HG03460 (cell line): Measurements from ENCODE around the gene ERFE.
"Not testable (repeated sequence)": the region's sequence is repeated elsewhere in the genome, so short reads cannot be mapped to it uniquely, and the experiment has no call there.

Experiments used
- ATAC-seq: cut with Tn5 transposase; IDR thresholded peaks from one replicate; pipeline ENCODE4 v1.9.1; 2021; ENCODE audit not compliant: unreplicated experiment

Gene ERFE, protein sequence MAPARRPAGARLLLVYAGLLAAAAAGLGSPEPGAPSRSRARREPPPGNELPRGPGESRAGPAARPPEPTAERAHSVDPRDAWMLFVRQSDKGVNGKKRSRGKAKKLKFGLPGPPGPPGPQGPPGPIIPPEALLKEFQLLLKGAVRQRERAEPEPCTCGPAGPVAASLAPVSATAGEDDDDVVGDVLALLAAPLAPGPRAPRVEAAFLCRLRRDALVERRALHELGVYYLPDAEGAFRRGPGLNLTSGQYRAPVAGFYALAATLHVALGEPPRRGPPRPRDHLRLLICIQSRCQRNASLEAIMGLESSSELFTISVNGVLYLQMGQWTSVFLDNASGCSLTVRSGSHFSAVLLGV

DNA sequence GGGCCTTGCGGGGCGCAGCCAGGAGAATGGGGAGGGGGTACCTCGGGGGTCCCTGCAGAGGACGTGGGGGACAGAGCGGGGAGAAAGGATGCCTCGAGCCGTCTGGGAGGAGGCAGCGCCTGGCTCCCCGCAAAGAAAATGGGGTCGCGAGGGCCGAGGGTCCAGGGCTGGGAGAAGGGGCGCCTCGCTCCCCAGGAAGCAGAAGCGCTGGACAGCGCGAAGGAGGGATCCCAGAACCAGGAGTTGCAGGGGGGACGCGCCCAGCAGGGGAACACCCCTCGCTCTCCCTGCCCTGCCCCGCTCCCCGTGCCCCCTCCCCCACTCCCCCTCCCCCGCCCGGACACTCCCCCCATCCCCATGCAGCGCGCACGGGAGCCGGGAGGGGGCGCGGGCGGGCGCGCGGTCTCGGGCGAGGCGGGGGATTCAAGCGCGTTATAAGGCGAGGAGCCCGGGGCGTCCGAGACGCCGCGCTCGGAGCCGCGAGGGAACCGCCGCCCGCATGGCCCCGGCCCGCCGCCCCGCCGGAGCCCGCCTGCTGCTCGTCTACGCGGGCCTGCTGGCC is at the start of gene ERFE:
TSS of gene ERFE (plus strand) at position 462 of the 562 bp plus-strand sequence. CDS start at position 500, 38 bp downstream.
- ATAC-seq, result no peak

DNA sequence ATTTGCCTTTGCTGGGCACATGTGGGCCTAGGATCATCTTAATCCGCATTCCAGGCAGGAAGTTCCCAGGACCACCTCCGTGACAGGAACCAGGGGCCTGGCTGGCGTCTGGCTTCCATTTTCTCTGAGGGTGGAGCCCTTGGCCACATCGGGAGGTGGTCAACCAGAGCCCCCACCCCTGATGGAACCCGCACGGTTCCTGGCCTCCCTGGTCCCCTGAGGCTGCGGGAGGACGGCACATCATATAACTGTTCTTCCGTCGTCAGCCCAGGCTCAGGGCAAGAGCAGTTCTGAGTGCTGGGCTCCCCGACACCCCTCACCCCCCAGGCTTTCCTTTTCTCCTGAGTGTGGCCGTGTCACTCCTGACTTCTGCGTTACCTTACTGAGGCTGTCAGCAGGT is 45.2 kb upstream of the ERFE start:
- no peak for ATAC-seq

DNA sequence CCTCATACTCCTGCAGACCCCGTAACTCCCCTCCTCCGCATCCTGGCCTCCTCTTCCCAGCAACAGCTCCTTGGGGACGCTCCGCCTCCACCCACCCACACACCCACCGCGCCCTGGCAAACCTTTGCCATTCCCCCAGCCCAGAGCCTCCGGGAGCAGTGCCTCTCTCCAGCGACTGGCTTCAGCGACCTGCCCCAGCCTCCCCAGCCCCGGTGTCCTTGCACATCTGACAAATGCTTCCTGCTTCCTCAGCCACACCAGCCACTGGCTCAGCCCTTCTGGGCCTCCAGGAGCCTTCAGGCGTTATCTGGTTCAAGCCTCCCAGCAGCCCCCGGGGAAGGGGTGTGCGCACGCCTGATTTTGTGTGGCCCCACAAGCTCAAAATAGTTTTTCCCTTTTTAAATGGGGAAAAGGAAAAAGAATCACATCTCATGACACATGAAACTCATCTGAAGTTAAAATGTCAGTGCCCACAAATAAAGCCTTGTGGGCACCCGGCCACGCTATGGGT is 44.4 kb upstream of the ERFE start:
- ATAC-seq, result no peak

DNA sequence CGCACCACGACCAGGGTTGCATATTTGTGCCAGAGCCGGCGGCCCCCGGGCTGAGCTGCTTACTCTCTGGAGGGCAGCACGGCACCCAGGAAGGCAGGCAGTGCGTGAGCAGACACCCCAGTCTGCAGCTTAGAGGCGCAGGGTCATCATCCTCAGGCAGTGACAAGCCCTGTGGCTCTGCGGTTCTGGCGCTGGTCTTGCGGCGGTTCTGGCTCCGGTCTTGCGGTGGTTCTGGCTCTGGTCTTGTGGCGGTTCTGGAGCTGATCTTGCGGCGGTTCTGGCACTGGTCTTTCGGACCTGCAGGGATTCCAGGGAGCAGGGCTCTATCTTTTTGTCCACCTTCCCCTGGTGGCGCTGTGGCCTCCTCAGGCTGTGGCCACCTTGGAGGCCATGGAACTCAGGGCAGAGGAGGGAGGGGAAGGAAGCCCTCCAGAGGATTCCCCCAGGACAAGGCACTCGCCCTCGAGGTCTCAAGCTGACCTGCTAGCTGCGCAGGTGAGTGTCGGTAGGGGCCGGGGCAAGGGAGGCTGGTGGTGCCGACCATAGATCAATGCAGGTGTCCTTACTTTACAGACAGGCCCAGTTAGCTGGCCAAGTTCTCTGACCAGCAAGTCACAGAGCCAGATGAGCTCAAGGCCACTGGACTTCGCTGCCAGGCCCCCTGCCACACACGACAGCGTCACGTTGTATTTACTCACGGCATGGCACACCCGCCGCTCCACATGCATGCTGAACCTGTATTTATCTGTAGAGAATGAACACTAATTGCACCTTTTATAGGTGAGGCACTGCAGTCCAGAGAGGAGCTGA is 43.7 kb upstream of the ERFE start:
- no peak for ATAC-seq

DNA sequence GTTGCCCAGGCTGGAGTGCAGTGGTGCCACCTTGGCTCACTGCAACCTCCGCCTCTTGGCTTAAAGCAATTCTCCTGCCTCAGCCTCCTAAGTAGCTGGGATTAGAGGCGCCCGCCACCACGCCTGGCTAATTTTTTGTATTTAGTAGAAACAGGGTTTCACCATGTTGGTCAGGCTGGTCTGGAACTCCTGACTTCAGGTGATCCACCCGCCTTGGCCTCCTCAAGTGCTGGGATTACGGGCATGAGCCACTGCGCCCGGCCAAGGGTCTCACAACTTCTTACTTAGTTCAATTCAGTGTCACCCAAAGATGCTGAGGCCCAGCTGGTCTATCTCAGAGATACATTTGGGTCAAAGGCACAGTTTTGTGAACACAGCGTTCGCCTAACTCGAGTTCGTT is 43.1 kb upstream of the ERFE start:
- ATAC-seq, result not testable (repeated sequence)

DNA sequence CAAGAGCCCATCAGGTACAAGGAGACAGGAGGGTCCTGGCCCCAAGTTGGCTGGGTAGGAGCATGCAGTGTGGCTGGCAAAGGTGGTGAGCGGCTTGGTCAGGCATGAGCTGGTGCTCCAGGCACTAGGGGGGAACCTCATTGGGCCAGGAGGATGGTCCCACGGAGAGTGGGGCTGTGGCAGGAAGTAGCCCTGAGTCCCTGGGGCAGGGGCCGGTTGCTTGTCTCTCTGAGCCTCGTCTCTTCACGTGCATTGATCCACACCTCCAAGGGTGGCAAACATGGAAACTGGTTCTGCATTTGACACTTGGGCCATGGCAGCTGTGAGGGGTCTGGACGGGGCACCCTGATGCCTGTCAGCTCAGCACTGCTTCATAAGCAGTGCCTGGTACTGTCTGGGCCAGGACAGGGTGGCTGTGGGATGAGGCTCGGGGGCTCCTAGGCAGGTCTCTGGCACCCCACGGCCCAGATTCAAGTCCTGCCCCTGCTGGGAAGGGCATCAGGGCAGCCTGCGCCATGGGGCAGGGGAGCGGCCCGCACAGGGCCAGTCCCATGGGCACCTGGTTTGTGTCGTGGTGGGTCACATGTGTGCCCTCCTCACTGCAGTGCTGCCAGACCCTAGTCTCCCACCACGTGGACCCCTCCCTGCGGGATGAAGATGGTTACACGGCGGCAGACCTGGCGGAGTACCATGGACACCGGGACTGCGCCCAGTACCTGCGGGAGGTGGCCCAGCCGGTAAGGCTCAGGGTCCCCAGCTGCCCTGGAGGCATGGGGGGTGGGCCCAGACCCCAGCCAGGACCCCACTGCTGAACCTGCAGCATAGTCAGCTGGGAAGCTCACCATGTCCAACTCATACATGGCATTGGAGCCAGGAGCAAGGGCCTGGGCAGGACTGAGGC is 42.2 kb upstream of the ERFE start:
- ATAC-seq, result no peak

DNA sequence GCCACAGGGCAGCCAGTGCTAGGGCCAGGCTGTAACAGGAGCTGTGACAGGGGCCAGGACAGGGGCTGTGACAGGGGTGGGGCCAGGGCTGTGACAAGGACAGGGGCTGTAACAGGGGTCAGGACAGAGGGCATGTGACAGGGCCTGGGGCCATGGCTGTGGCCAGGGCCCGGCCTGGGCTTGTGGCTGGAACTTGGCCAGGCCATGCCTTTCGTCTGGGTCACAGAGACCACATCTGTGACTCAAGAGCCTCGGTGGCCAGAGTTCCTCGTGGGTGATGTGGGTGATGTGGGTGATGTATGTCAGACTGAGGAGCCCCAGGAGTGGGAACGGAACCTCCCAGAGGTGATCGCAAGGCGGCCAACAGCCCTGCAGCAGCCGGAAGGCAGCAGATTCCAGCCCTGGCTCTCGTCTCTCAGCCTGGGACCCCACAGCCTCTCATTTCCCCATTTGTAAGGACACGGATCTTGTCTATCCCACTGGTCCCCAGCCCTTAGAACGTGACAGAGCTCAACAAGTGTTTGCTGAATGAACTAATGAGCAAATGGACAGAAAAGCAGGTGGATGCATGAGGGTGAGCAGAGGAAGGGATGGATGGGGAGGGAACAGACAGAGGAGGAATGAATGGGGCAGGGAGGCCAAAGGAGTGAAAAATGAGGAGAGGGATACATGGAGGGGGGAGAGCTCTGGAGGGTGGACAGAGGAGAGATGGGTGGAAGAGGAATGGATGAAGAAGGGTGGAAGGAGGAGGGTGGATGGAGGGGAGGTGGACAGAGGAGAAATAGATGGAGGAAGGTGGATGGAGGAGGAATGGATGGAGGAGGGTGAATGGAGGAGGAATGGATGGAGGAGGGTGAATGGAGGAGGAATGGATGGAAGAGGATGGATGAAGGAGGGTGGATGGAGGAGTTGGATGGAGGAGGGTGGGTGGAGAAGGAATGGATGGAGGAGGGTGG is 41.3 kb upstream of the ERFE start:
- ATAC-seq, result no peak

DNA sequence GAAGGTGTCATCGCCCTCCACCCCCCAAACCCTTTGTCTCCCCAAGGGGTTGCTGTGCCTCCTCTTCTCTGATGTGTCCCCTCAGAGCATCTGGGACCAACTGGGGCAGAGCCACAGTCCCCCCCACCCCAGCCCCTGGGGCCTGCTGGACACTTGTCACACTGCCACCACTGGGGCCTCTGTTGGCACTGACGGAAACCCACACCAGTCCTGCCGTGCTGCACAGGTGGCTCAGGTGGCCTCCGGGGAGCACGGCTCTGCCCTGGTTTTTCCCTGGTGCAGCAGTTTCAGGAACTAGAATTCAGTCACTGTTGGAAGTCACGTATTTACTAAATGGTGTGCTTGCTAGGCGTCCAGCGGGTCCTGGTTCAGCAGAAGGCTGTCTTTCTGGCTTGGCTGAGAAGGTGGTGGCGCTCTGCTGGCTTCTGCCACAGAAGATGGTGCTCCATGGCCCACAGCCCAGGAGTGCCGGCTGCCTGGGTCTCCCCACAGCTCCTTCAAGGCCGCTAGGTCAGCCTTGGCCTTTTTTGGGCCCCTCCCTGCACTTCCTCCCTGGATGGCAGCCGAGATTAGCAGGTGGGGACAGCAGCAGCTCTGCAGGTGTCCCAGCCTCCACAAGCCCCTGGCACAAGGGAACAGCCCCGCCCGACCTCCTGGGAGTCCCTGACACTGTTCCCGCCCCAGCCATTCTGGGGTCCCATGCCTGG is 38.9 kb upstream of the ERFE start:
- ATAC-seq, result no peak

DNA sequence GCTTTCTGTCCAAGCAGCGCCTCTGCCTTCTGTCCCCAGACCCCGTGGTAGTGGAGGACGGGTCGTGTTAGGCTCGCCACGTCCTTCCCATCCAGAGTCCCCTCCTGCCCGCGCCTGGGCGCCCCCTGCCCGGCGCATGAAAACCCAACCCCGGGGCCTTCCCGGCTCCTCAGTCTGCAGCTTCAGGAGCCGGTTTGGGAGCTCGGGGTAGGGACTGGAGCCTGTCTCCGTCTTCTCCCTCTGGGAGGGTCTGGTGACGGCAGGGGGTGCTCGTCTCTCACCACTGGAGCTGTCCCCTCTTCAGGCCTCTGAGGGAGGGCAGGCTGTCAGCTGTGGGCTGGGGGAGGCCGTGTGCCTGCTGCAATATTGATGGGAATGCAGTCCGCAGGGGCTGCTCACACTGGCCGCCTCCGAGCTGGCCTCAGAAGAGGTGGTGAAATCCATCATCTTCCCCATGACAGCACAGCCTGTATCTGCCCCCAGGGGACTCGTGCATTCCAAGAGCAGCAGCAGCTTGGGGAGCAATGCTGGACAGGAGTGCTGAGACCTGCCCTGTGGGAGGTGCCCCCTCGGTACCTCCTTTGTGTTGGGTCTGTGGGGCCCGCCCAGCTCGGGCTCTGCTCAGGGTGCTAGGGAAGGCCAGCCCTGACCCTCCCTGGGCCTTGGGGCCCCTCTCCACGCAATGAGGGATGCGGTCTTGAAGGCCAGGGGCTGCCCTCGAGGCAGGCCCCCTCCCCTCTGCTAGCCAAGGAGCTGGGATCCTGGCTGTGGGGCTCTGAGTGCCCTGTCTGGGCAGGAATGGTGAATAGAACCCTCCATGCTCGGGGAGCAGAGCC is 38.1 kb upstream of the ERFE start:
- no peak for ATAC-seq

DNA sequence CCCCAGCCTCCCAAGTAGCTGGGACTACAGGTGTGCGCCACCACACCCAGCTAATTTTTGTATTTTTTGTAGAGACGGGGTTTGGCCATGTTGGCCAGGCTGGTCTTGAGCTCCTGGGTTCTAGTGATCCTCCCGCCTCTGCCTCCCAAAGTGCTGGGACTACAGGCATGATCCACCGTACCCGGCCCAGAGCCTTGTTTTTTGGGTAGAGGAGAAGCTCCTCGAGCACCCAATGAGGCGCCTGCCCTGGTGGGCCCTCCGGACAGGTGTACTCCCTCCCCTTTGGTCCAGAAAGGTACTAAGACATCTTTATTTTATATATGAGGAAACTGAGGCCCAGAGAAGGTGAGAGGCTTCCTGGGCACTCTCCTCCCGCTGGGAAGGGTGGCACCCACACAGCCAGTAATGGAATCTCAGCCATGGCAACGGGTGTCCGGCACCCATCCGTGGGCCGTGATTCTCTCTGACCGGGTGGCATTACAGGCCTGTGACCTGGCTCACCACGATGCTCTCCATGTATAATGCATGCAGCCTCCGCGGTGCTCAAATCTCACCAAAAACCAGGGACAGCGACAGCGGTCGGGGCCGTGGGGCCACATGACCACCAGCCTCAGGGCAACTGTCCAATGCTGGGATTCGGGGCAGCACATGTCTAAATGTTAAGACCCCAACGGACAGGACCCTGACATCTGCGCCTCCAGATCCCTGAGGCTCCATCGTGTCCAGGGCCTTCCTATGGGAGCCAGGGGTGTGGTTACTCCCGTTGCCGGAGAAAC is 37.1 kb upstream of the ERFE start:
- ATAC-seq, result no peak

DNA sequence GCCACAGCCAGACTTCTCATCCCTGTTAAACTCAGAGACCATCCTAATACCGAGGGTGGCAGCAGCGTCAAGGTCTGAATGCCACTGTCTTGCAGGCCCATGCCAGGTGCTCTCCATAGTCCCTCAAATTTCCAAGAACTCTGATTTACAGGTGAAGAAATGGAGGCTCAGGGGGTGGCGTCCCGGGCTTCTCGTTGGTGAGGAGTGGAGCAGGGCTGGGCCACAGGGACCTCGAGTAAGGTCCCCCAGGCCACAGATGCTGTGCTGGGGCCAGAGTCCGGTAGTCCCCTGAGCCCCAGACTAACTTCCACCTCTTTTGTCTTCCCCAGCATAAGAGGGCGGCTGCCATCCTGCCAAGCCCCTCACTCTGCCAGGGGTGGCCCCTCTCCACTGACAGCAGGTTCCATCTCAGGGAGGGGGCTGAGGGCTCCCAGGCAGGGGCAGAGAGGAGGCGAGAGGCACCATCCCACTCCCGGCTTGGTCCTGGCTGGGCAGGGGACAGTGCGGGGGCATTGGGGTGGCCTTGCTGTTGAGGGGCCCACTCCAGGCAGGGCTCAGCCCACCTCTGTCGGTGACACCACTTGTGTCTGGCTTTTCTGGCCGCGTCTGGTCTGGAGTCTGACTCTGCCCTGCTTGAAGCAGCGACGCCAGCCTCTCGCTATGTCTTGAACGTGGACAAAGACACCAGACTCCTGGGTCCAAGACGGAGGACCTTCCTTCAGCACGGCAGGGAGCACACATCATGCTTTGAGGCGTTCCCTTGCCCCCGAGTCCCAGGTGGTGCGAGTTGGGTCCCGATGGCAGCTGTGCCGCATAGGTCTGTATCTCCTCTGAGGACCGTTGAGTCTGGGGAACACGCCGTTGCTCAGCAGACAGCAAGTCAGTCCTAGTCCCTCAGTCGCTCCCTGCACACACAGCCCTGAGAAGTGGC is 36.2 kb upstream of the ERFE start:
- ATAC-seq, result no peak

DNA sequence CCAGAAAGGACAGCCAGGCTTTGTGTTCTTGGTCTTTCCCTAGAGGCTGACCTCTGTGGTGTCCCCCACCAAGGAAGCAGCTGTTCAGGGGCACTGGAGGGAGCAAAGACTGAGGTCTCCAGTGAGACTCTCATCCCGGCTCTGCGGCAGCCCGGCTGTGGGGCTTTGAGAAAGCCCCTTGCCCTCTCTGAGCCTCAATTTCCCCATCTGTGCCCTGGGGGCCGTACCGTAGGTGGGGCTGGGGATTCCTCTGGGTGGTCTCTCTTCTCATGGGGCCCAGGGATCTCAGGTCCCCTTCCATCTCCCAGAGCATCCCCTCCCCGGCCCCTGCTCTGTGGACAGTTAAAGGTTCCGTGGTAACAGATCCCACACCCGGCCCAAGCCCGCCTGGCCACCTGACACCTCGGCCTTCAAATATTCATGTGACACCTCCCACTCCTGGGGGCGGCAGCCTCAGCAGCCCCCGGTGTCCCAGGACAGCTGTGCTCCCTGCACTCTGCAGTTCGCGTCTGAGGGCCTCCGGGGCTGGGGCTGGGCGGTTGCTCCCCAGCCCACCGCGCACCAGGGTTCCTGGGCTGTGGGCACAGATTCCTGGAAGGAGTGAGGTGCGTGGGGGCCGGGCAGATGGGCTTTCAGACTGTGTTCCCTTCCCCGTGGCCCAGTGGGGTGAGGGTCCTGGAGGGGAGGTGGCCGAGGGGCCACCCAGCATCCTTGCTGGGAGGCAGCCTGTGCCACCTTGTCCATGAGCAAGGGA is 35.4 kb upstream of the ERFE start:
- no peak for ATAC-seq

DNA sequence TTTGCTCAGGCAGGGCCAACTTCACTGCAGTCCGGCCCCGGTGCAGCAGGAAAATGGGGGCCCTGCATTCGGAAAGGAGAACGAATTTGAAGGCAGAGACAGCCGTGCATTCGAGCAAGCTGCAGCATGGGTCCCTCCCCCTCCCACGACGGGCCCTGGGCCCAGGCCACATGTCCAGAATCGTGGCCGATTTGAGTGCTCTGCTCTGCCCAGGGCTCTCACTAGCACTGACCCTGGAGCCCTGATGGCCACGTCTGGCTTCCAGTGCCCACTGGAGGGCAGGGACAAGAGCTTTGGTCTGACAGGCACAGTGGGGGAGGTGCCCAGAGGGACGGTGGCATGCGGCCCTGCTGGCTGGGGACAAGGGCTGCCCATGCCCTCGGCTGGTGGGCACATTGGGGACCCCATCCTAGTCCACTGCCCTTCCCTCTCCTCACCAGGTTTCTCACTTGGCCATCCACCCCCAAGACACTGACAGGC is 34.7 kb upstream of the ERFE start:
- no peak for ATAC-seq

DNA sequence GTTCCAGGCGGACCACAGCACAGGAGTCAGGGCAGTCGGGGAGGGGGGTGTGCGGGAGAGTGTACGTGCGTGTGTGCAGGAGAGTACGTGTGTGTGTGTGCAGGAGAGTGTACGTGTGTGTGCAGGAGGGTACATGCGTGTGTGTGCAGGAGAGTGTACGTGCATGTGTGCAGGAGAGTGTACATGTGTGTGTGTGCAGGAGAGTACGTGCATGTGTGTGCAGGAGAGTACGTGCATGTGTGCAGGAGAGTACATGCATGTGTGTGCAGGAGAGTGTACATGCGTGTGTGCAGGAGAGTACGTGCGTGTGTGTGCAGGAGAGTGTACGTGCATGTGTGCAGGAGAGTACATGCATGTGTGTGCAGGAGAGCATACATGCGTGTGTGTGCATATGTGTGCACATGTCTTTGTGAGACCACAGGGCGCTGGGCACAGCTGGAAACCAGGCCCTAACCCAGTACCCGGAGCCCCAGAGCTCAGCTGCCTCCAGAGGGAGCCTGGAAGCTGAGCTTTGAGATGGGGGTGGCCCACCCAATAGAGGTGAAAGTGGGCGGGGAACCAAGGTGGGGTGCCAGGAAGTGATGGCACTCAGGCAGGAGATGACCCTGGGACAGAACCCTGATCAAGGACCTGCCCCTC is 34.2 kb upstream of the ERFE start:
- ATAC-seq, result no peak
